GM12892 (cell line): Measurements from ENCODE around the gene CDH13.

Experiments
- POLR2A ChIP-seq: IDR thresholded peaks from 2 replicates; pipeline ENCODE4 v1.6.1; 2011; ENCODE audit warnings: low read depth, low read length, control low read depth
- POLR2AphosphoS5 ChIP-seq: IDR thresholded peaks from 2 replicates; pipeline ENCODE4 v1.6.1; 2011; ENCODE audit warnings: low read depth, low read length, control low read depth
- TAF1 ChIP-seq: IDR thresholded peaks from 2 replicates; pipeline ENCODE4 v1.6.1; 2011; ENCODE audit warnings: low read depth, mild to moderate bottlenecking, control low read depth, low read length, borderline replicate concordance

DNA sequence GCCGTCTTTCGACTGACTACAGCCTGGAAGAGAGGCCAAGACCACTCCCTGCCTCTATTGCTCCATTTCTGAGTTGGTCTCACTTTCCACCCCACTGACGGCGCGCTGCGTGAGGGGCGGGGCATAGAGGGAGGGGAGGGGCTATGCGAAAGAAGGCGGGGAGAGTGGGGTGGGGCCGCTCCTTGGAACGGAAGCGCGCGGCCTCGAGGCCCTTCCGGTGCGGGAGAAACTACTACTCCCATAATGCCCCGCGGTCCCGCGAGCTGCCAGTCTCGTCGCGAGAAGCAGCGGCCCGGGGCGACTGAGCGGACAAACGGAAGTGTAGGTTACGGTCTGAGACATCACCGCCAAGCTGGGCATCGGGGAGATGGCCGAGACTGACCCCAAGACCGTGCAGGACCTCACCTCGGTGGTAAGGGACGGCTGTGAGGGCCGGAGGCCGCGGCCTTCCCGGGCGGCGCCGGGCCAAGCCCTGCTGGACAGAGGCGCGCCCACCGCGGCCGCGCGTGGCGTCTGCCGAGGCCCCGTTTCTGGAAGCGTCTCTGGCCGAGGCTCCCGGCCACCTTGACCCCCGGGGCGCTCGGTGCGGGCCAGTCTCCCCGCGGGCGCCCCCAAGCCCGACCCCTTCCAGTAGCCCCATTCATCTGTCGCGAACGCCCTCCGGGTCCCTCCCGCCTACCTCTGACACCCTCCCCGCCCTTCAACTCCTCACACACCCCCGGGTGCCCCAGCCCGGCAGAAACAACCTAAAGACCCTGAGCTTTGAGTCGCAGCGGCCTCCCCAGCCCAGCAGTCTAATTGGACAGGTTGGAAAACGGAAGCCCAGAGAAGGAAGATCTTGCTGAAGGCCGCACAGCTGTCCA, 1181.2 kb downstream of the CDH13 start, which contains the start of gene HSBP1:
- TF ChIP-seq POLR2A (peak; percentile 83), TAF1 (no peak), POLR2AphosphoS5 (peak; percentile 67; the same call in 1 of the 2 replicates)
